K562 (cell line): ENCODE data around the gene LBR. TPM values are rescaled to one million over a fixed set of nuclear protein-coding genes. Genes with fewer than 3 reads are reported as not detected.

ENCODE experiments used
- ARID1B ChIP-seq: fragments of 450-650 bp; IDR thresholded peaks from 2 replicates; pipeline ENCODE4 v1.6.1; 2016; ENCODE audit warnings: antibody characterized with exemption, mild to moderate bottlenecking, inconsistent platforms
- DACH1 ChIP-seq: fragments of 450-650 bp; IDR thresholded peaks from 2 replicates; pipeline ENCODE4 v1.6.1; 2018; ENCODE audit not compliant: partially characterized antibody
- ETV6 ChIP-seq, 3 experiments: fragments of 150-350 bp in 1 of 3; sonication (generic) in 1 of 3; formaldehyde crosslinking in 1 of 3; IDR thresholded peaks; 2 replicates each; pipeline versions ENCODE4 v1.6.1 to v1.8.0; 2014 to 2022; ENCODE audit warnings: borderline replicate concordance in 2 of 3, low read depth in 2 of 3, antibody characterized with exemption in 1 of 3, low read length in 1 of 3, mild to moderate bottlenecking in 1 of 3, missing genetic modification reagents in 1 of 3
- GTF2F1 ChIP-seq: IDR thresholded peaks from 2 replicates; pipeline ENCODE4 v1.6.1; 2011; ENCODE audit warnings: low read depth, low read length, improper control_type of control experiment
- ILK ChIP-seq: fragments of 450-650 bp; IDR thresholded peaks from 2 replicates; pipeline ENCODE4 v1.6.1; 2016; ENCODE audit warnings: missing genetic modification characterization, low read depth, mild to moderate bottlenecking, missing compliant biosample characterization, moderate library complexity, borderline replicate concordance
- KDM4B ChIP-seq, 2 experiments: fragments of 450-650 bp in 1 of 2; sonication (generic) in 1 of 2; IDR thresholded peaks; 2 replicates each; pipeline ENCODE4 v1.6.1; 2016 to 2017; ENCODE audit warnings: borderline replicate concordance in 2 of 2, antibody characterized with exemption in 1 of 2, low read depth in 1 of 2, mild to moderate bottlenecking in 1 of 2
- MCM7 ChIP-seq, 2 experiments: fragments of 450-650 bp; IDR thresholded peaks; 2 replicates each; pipeline ENCODE4 v1.6.1; 2016 to 2018
- NEUROD1 ChIP-seq: fragments of 150-350 bp; IDR thresholded peaks from 2 replicates; pipeline ENCODE4 v1.6.1; 2014; ENCODE audit warnings: borderline replicate concordance, low read length, low read depth; ENCODE audit not compliant: partially characterized antibody
- NR2C2 ChIP-seq, 2 experiments: fragments of 200-800 bp in 1 of 2; sonication (Bioruptor generic) in 1 of 2; sonication (generic) in 1 of 2; formaldehyde crosslinking in 1 of 2; IDR thresholded peaks; 2 replicates each; pipeline versions ENCODE4 v1.6.1 to v1.8.0; 2016 to 2022; ENCODE audit warnings: mild to moderate bottlenecking in 1 of 2, missing compliant biosample characterization in 1 of 2, missing genetic modification characterization in 1 of 2, missing genetic modification reagents in 1 of 2
- NR4A1 ChIP-seq, 2 experiments: fragments of 250-450 bp in 1 of 2; fragments of 450-650 bp in 1 of 2; sonication (Bioruptor Pico) in 1 of 2; IDR thresholded peaks; 2 replicates each; pipeline versions ENCODE4 v1.4.0 to v1.6.1; 2016 to 2020; ENCODE audit warnings: mild to moderate bottlenecking in 2 of 2, missing compliant biosample characterization in 1 of 2, missing genetic modification characterization in 1 of 2, moderate library complexity in 1 of 2
- NRF1 ChIP-seq, 2 experiments: fragments of 450-650 bp; IDR thresholded peaks in 1 of 2; conservative IDR thresholded peaks in 1 of 2; 2 replicates each; pipeline ENCODE4 v1.6.1; 2014; ENCODE audit warnings: mild to moderate bottlenecking in 2 of 2
- PHF21A ChIP-seq: fragments of 450-650 bp; IDR thresholded peaks from 2 replicates; pipeline ENCODE4 v1.6.1; 2017; ENCODE audit warnings: low read depth, borderline replicate concordance
- POLR2A ChIP-seq: fragments of 450-650 bp; conservative IDR thresholded peaks from 2 replicates; pipeline ENCODE4 v1.6.1; 2016
- RBM22 ChIP-seq: fragments of 200-400 bp; formaldehyde crosslinking; IDR thresholded peaks from 2 replicates; pipeline ENCODE4 v1.6.1; 2018; ENCODE audit warnings: low read length, low read depth; ENCODE audit not compliant: poor library complexity, severe bottlenecking
- SETDB1 ChIP-seq: IDR thresholded peaks from one replicate; pipeline ENCODE4 v1.6.1; 2012; ENCODE audit warnings: low read length, control low read depth, inconsistent platforms
- SFPQ ChIP-seq: fragments of 200-400 bp; formaldehyde crosslinking; IDR thresholded peaks from 2 replicates; pipeline ENCODE4 v1.6.1; 2017; ENCODE audit warnings: mild to moderate bottlenecking, low read depth, low read length, moderate library complexity
- ZNF124 ChIP-seq: sonication (generic); formaldehyde crosslinking; IDR thresholded peaks from 2 replicates; pipeline ENCODE4 v1.8.1; 2022; ENCODE audit warnings: missing genetic modification reagents
- ZNF140 ChIP-seq: fragments of 250-450 bp; sonication (Bioruptor Pico); IDR thresholded peaks from 2 replicates; pipeline ENCODE4 v1.8.0; 2021; ENCODE audit warnings: moderate library complexity, mild to moderate bottlenecking, inconsistent platforms
- ZSCAN32 ChIP-seq: fragments of 450-650 bp; formaldehyde crosslinking; IDR thresholded peaks from 2 replicates; pipeline ENCODE4 v1.4.0; 2020; ENCODE audit warnings: mild to moderate bottlenecking, moderate library complexity
- polyA plus RNA-seq, 8 experiments: library from polyadenylated mRNA; depleted of rRNA in 4 of 8; stranded (reverse) in 5 of 8; unstranded in 3 of 8; fragments of >200 nt; fragmentation: Nextera tagmentation in 2 of 8; fragmentation: Illumina TruSeq in 1 of 8; extraction: Ambion mirVana in 2 of 8; extraction: Trizol in 1 of 8; gene quantifications; 2 replicates each; pipeline versions ENCODE4 v1.2.1 to v1.2.3, GENCODE V29; 2011 to 2014; ENCODE audit warnings: inconsistent platforms in 1 of 8, missing spikeins in 1 of 8
- total RNA-seq, 7 experiments: library from RNA; depleted of rRNA in 6 of 7; stranded (reverse); fragments of >200 nt in 6 of 7; fragmentation: Illumina TruSeq in 2 of 7; extraction: Trizol in 2 of 7; gene quantifications; 2 replicates each; pipeline versions ENCODE4 v1.2.1 to v1.2.3, GENCODE V29; 2011 to 2021; ENCODE audit warnings: low replicate concordance in 1 of 7
- TF ChIP-seq, protein P1 (sequence below): sonication (generic); formaldehyde crosslinking; IDR thresholded peaks from 2 replicates; pipeline ENCODE4 v1.8.0; 2022; ENCODE audit warnings: missing genetic modification reagents, mild to moderate bottlenecking, borderline replicate concordance
- TF ChIP-seq, protein P2 (sequence below), 2 experiments: fragments of 450-650 bp; IDR thresholded peaks; 2 replicates each; pipeline ENCODE4 v1.6.1; 2016

The LBR gene
- total and polyA plus RNA-seq, 9 of the 15 experiments (the other 6 are each of a cell fraction or from before 2014, with no cell fraction given): 102 to 229 (median 197) TPM

DNA sequence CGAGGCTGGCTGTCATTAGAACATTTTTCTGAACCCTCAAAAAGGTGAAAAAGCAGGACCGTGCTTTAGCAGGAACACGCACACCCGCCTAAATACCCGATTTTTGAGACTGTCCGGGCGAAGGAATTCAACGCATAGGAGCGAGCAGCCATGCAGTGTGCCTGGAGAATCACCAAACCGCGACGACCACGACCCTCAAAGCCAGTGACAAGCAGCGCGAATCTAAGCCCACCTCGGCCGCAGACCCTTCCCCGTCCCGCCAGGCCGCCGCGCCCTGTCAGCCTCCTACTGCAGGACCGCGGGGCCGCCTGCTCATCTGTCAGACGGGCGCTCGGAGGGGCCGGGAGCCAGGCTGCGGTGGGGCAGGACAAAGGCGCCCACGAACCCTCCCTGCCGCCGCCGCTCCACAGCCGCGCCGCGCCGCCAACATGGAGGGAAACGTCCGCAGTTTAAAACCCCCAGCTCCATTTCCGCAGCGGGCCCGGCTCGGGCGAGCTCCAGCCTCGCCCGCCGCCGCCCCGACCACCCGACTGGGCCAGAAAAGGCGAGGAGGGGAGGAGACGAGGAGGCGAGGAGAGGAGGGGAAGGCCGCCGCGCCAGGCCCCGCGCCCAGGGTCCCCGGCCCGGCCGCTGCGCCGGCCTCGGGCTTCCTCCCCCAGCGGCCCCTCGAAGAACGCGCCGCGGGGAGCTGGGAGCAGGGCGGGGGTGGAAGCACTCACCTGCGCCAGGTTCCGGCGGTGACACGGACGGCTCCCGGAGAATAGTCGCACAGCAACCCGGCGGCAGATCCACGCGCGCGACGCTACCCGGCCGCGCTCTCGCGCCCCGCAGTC lies at the start of gene LBR (continued):
- TF ChIP-seq, protein P1, sequence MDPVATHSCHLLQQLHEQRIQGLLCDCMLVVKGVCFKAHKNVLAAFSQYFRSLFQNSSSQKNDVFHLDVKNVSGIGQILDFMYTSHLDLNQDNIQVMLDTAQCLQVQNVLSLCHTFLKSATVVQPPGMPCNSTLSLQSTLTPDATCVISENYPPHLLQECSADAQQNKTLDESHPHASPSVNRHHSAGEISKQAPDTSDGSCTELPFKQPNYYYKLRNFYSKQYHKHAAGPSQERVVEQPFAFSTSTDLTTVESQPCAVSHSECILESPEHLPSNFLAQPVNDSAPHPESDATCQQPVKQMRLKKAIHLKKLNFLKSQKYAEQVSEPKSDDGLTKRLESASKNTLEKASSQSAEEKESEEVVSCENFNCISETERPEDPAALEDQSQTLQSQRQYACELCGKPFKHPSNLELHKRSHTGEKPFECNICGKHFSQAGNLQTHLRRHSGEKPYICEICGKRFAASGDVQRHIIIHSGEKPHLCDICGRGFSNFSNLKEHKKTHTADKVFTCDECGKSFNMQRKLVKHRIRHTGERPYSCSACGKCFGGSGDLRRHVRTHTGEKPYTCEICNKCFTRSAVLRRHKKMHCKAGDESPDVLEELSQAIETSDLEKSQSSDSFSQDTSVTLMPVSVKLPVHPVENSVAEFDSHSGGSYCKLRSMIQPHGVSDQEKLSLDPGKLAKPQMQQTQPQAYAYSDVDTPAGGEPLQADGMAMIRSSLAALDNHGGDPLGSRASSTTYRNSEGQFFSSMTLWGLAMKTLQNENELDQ (CRISPR knock-in tag): no peak
- TF ChIP-seq ETV6 (IDR thresholded peaks at IDR 0.05; ENCODE audit: borderline replicate concordance in 1 of 2, low read depth in 2 of 2, low read length in 1 of 2): no peak
- TF ChIP-seq ETV6 (CRISPR knock-in tag; IDR thresholded peaks at IDR 0.05; ENCODE audit: borderline replicate concordance): no peak
- no peak for TF ChIP-seq NR2C2 (CRISPR knock-in tag; IDR thresholded peaks at IDR 0.05)
- no peak for TF ChIP-seq NR2C2 (tag; IDR thresholded peaks at IDR 0.05)
- no peak for TF ChIP-seq NEUROD1
- TF ChIP-seq, protein P2, sequence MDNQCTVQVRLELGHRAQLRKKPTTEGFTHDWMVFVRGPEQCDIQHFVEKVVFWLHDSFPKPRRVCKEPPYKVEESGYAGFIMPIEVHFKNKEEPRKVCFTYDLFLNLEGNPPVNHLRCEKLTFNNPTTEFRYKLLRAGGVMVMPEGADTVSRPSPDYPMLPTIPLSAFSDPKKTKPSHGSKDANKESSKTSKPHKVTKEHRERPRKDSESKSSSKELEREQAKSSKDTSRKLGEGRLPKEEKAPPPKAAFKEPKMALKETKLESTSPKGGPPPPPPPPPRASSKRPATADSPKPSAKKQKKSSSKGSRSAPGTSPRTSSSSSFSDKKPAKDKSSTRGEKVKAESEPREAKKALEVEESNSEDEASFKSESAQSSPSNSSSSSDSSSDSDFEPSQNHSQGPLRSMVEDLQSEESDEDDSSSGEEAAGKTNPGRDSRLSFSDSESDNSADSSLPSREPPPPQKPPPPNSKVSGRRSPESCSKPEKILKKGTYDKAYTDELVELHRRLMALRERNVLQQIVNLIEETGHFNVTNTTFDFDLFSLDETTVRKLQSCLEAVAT (IDR thresholded peaks at IDR 0.05): peak in 1 of 2 experiments; percentile 52; a peak in 2 of 4 replicates
- TF ChIP-seq NRF1 (conservative IDR thresholded peaks at IDR 0.05 in 1 of 2, IDR thresholded peaks at IDR 0.05 in 1 of 2): no peak
- no peak; the same call in 1 of the 2 replicates for TF ChIP-seq GTF2F1
- no peak for TF ChIP-seq MCM7 (IDR thresholded peaks at IDR 0.05)
- no peak for TF ChIP-seq SETDB1
- TF ChIP-seq SFPQ: no peak
- TF ChIP-seq KDM4B (IDR thresholded peaks at IDR 0.05; ENCODE audit: borderline replicate concordance in 2 of 2, low read depth in 1 of 2): no peak
- TF ChIP-seq DACH1: no peak
- TF ChIP-seq RBM22: peak; percentile 28
- TF ChIP-seq ZSCAN32: 0 out of 2 replicates have a peak, but pooled peaks have one; percentile 28
- TF ChIP-seq ZNF124: no peak
- 0 out of 2 replicates have a peak, but pooled peaks have one; percentile 57 for TF ChIP-seq NR4A1 (CRISPR knock-in tag; IDR thresholded peaks at IDR 0.05)
- TF ChIP-seq NR4A1 (tag; IDR thresholded peaks at IDR 0.05): no peak
- no peak for TF ChIP-seq PHF21A
- TF ChIP-seq POLR2A: peak; percentile 62; the same call in 1 of the 2 replicates
- TF ChIP-seq ZNF140 (CRISPR knock-in tag): no peak
- TF ChIP-seq ILK (tag): no peak
- no peak for TF ChIP-seq ARID1B
